Esophagus squamous epithelium (tissue), 4 donors: ENCODE data around the gene CTNND2.

Experiments
- CTCF ChIP-seq, 6 experiments: fragments of 450-650 bp in 4 of 6; fragments of 200-600 bp in 2 of 6; sonication (generic) in 2 of 6; IDR thresholded peaks; one replicate each; pipeline ENCODE4 v1.5.1; 2016 to 2019; ENCODE audit warnings: antibody characterized with exemption in 6 of 6, mild to moderate bottlenecking in 4 of 6, moderate library complexity in 4 of 6
- POLR2A ChIP-seq, 4 donors: fragments of 450-650 bp; IDR thresholded peaks; one replicate each; pipeline ENCODE4 v1.6.1; 2017; ENCODE audit warnings: antibody characterized with exemption in 4 of 4, mild to moderate bottlenecking in 4 of 4, moderate library complexity in 3 of 4

DNA sequence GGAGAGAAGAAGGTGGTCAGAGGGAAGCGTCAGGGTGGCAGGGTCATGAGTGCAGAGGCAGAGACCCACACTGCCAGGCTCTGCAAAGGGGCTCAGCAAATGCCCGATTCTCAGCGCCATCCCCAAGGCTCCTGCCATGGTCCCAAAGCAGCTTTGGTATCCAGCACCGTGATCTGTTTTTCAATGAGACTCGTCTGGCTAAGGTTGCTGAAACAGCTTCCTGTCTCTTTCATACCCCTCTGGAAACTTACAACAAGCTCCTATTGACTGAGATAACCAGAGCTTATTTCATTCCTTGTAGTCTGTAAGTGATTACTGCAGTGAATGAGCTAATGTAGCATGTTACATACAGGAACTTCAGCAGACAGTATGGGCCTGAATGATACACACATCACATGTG is 574.6 kb downstream of the CTNND2 start:
- TF ChIP-seq POLR2A (IDR thresholded peaks at IDR 0.05) (no peak), CTCF (IDR thresholded peaks at IDR 0.05) (no peak)
